Measurements from ENCODE around the gene CACHD1.
"Not testable (repeated sequence)": the region's sequence is repeated elsewhere in the genome, so short reads cannot be mapped to it uniquely, and the experiment has no call there.

Gene CACHD1

DNA sequence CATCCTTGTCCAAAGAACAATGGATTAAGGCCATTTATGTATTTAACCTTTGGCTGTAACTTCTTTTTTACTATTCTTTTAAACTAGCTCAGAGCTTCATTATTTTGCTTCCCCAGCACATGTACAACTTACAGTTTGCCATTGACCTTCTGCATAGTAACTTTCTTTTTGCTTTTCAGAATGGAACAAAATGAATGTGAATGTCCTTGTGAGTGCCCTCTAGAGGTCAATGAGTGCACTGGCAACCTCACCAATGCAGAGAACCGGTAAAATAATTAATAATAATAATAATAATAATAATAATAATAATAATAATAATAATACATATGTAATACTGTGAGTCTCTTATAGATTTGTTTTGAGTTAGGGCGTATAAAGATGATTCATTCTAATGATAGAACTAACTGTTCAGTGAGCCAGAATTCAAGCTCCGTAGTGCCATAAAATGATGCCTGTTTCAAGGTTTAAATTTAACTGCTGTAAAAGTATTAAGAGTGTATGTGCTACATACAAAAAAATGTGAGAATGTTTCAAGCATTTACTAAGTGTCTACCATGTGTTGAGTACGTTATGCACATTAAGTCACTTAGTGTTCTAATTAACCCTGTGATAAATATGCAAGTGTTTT is 205.9 kb downstream of the CACHD1 start:
- DNase-seq: no peak

- no peak for DNase-seq
Observed at GRCh38 chr1:64676386-64676785, 206.5 kb downstream of the CACHD1 start.

- no peak for DNase-seq
Observed at GRCh38 chr1:64677532-64677931, 207.6 kb downstream of the CACHD1 start.

- DNase-seq: no peak
Observed at GRCh38 chr1:64678366-64678765, 208.4 kb downstream of the CACHD1 start.

- no peak for DNase-seq
Observed at GRCh38 chr1:64679177-64679576, 209.2 kb downstream of the CACHD1 start.

- no peak for DNase-seq
Observed at GRCh38 chr1:64680599-64680998, 210.7 kb downstream of the CACHD1 start.

DNA sequence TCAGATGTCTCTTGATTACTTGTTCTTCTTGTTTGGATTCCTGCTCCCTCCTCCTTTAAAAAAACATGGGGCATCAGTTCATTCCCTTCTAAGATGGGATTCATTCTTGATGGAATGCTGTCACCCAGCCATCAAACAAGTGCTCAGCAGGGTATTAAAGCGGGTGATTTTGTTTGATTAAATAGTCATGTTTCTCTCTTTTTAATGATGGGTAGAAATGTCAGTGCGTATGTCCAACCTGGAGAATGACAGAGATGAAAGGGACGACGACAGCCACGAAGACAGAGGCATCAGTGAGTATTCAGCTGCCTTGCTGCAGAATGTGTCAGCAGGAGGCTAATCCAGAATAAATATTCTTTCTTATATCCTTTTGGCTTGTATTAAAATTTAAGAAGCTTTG is 211.1 kb downstream of the CACHD1 start:
- no peak for DNase-seq

DNA sequence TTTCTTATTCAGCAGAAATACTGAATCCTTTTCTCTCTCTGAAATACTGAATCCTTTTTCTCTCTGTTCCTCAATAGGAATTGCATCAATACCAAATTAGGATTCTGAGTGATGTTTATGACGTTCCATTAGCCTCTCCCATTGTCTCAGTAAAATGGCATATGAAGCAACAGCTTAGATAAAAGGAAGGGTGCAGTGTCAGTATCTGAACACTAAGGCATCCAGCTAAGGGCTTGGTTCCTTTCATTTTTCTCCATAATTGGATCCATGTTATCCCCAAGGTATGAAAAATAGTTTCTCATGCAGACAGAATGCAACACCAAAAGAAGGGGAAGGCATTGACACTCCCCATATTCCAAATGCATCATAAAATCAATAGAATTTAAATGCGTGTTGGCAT is 213.5 kb downstream of the CACHD1 start:
- no peak for DNase-seq

- no peak for DNase-seq
Observed at GRCh38 chr1:64685217-64685616, 215.3 kb downstream of the CACHD1 start.

GRCh38 chr1:64685765-64686341 is 215.9 kb downstream of the CACHD1 start:
- no peak for DNase-seq

GRCh38 chr1:64686828-64687724 is 217.1 kb downstream of the CACHD1 start:
- DNase-seq: no peak

DNA sequence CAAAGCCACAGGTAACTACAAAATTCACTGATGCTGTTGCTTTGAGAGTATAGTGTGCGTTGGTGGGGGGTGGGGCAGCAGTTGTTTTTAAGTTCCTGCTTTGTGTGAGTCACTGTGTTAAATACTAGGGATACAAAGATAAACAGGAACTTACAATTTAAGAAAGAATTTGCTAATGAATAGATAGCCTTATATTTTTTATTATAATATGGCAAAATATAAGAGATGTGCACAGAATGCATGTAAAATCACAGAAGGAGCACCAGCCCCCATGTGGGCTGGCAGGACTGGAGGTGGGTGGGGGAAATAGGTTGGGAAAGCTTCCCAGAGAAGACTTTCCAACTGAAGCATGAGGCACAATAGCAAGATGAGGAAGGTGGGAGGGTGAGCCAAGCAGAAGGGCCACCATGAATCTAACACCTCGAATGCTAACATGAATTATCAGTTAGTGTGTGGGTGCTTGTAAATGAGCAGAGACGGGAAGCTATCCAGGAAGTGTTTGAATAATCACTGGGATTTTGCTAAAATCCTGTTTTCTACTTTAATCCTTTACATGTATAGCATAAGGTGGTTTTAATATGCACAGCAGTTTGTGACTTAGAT is 217.9 kb downstream of the CACHD1 start:
- DNase-seq: no peak

DNA sequence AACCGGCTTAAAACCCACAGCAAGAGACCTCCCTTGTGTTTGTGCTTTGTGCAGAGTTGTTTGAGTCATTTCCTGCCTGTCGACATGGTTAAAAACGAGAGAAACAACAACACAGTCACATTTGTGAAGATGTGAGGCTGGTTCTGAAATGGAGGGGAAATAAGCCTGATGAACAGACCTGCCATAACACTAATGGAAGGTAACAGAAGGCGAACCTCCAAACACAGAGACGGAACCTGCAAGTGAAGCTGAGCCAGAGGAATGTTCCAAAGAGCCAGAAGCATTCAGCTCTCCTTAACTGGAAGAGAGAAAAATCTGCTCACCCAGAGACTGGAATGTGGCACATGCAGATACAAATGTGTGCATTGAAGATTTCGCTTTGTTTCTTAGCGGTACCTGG is 221.7 kb downstream of the CACHD1 start:
- no peak for DNase-seq

- DNase-seq: no peak
Observed at GRCh38 chr1:64692911-64693310, 223.0 kb downstream of the CACHD1 start.

- DNase-seq: no peak
Observed at GRCh38 chr1:64693406-64693805, 223.5 kb downstream of the CACHD1 start.

GRCh38 chr1:64696879-64697278 is 226.9 kb downstream of the CACHD1 start:
- DNase-seq: no peak

GRCh38 chr1:64699327-64699726 is 229.4 kb downstream of the CACHD1 start:
- no peak for DNase-seq

GRCh38 chr1:64701071-64701470 is 231.1 kb downstream of the CACHD1 start:
- DNase-seq: no peak

DNA sequence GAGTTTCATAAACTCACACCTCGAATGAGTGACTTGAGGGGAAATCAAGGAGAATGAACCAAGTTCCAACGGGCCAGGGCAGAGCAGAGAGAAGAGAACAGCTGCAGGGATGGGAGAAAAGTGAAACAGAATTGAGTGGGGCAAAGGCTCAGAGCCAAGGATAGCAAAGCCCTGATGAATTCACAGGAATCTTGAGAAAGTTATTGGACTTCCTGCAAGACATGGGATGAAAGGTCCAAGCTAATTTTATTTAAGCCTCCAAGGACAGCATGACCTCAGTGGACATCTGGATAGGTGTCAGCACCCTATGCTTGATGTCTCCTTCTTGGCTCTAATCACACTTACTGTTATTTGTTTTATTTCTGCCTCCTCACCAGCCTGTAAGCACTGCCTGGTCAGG is 232.0 kb downstream of the CACHD1 start:
- DNase-seq: no peak

- not testable (repeated sequence) for DNase-seq
Observed at GRCh38 chr1:64702670-64703069, 232.7 kb downstream of the CACHD1 start.

DNA sequence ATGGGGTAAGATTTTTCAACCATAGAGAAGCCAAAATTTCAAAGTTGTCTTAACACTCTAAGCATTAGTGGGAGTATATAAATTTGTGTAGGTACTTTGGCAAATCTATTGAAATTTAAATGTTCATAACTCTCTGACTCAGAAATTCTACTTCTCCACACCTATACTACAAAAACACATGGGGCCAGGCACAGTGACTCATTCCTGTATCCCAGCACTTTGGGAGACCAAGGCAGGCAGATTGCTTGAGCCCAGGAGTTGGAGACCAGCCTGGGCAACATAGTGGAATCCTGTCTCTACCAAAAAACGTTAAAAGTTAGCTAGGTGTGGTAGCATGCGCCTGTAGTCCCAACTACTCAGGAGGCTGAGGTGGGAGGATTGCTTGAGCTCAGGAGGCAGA is 233.7 kb downstream of the CACHD1 start:
- DNase-seq: no peak

- DNase-seq: no peak
Observed at GRCh38 chr1:64705591-64705990, 235.7 kb downstream of the CACHD1 start.

DNA sequence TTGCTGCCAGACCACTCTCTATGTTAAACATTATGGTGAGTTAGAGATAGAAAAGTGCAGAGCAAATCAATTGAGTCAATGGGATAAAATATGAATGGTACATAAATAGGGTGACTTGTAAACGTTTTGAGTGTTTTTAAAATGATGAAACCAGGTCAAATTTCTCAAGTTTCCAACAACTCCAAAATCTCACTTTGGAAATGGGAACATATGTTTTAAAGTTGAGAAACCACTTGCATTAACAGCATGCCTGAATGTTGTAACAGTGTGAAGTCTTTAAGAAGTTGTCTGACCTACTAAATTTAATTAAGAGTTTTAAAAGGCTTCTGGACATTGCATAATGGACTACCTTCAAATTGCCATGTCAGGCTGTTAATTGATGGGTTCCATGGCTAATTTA is 241.3 kb downstream of the CACHD1 start:
- no peak for DNase-seq

DNA sequence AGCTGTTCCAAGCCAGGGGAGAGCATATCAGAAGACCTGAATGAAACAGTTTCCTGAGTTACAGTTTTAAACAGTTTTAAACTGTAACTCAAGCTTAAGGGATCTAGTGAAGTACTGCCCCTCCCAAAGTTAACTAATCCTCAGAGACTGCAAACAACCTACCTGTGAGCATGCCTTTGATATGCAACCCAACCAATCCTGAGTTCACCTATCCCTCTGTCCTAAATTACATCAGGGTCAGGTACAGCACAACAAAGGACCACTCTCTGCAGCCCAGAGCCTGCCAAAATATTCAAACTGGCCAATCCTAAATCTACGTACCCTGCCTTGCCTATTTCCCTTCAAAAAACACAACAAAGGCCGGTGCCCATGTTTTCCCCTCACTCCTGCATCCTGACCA is 242.1 kb downstream of the CACHD1 start:
- DNase-seq: no peak

Measured in GF-D8 (cell line).